ENCODE measurements around the gene EXTL1.

EXTL1 gene

DNA sequence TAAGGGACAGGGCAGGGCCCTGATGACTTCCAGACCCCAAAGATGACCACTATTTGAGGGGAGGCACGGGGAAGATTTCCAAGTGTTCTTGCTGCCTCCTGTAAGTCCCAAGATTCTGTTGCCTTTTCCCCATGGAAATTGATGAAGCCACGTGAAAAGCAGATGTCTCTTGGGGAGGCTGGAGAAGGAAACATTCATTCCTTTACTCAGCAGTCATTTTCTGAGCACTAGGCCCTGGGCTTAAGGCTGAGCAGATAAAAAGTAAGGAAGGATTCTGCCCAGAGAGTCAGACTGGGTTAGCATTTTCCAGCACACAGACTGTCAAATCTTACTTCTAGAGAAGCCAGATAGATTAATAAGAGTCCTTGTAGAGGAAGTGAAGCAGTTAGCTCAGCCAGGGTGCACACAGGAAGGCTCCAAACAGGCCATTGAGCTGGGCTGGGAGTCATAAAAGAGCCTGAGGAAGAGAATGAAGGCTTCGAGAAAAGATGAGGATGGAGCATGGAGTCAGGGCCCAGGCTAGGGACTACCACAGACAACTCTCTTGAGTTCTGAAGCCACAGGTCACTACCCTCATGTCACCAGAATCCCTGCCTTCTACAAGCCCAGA is 10.1 kb downstream of the EXTL1 start:
- Histone ChIP-seq H3K79me2 (ENCODE audit: insufficient read depth, low read length) (no peaks in the 10 kb centered on the region), H3K27me3 (ENCODE audit: low read length) (no peaks in the 10 kb centered on the region), H3K27ac (ENCODE audit: low read depth, low read length) (no peak overlapping the region), H3K9me3 (ENCODE audit: insufficient read depth, low read length) (no peaks in the 10 kb centered on the region), H3K9ac (ENCODE audit: low read length) (no peak overlapping the region), H3K4me2 (ENCODE audit: low read depth, low read length, poor library complexity, severe bottlenecking) (no peak overlapping the region), H4K20me1 (ENCODE audit: low read depth, low read length) (no peaks in the 10 kb centered on the region), H3F3A (ENCODE audit: insufficient read depth) (no peaks in the 10 kb centered on the region), H2AFZ (ENCODE audit: low read depth, low read length, severe bottlenecking) (no peak overlapping the region), H3K9me2 (replicated peaks; ENCODE audit: insufficient read depth, low read length) (no peaks in the 10 kb centered on the region), H3K4me3 (ENCODE audit: insufficient read depth, low read length, poor library complexity, severe bottlenecking) (no peak overlapping the region), H3K36me3 (ENCODE audit: low read length) (no peaks in the 10 kb centered on the region)
- TF ChIP-seq CTCF (IDR thresholded peaks at IDR 0.05; ENCODE audit: insufficient read depth, low read length, poor library complexity, severe bottlenecking) (no peak), EZH2phosphoT487 (conservative IDR thresholded peaks at IDR 0.05; ENCODE audit: low read length) (no peak)

GRCh38 chr1:26032656-26033357 is 11.2 kb downstream of the EXTL1 start:
- Histone ChIP-seq H2AFZ (ENCODE audit: low read depth, low read length, severe bottlenecking) (no peak overlapping the region), H3K9me2 (replicated peaks; ENCODE audit: insufficient read depth, low read length) (no peaks in the 10 kb centered on the region), H3K27ac (ENCODE audit: low read depth, low read length) (no peak overlapping the region), H3F3A (ENCODE audit: insufficient read depth) (no peaks in the 10 kb centered on the region), H3K4me2 (ENCODE audit: low read depth, low read length, poor library complexity, severe bottlenecking) (no peak overlapping the region), H3K36me3 (ENCODE audit: low read length) (no peaks in the 10 kb centered on the region), H3K9me3 (ENCODE audit: insufficient read depth, low read length) (no peaks in the 10 kb centered on the region), H3K79me2 (ENCODE audit: insufficient read depth, low read length) (no peaks in the 10 kb centered on the region), H3K27me3 (ENCODE audit: low read length) (no peaks in the 10 kb centered on the region), H3K9ac (ENCODE audit: low read length) (no peak overlapping the region), H3K4me3 (ENCODE audit: insufficient read depth, low read length, poor library complexity, severe bottlenecking) (no peak overlapping the region), H4K20me1 (ENCODE audit: low read depth, low read length) (no peaks in the 10 kb centered on the region)
- TF ChIP-seq CTCF (IDR thresholded peaks at IDR 0.05; ENCODE audit: insufficient read depth, low read length, poor library complexity, severe bottlenecking) (no peak), EZH2phosphoT487 (conservative IDR thresholded peaks at IDR 0.05; ENCODE audit: low read length) (no peak)

- Histone ChIP-seq H3K9ac (ENCODE audit: low read length) (peak overlapping the region; percentile 77), H3F3A (ENCODE audit: insufficient read depth) (no peaks in the 10 kb centered on the region), H2AFZ (ENCODE audit: low read depth, low read length, severe bottlenecking) (peak overlapping the region; percentile 97), H3K27me3 (ENCODE audit: low read length) (no peaks in the 10 kb centered on the region), H3K36me3 (ENCODE audit: low read length) (no peaks in the 10 kb centered on the region), H3K9me2 (replicated peaks; ENCODE audit: insufficient read depth, low read length) (no peaks in the 10 kb centered on the region), H4K20me1 (ENCODE audit: low read depth, low read length) (no peaks in the 10 kb centered on the region), H3K27ac (ENCODE audit: low read depth, low read length) (no peak overlapping the region), H3K4me2 (ENCODE audit: low read depth, low read length, poor library complexity, severe bottlenecking) (peak overlapping the region; percentile 85), H3K79me2 (ENCODE audit: insufficient read depth, low read length) (no peaks in the 10 kb centered on the region), H3K9me3 (ENCODE audit: insufficient read depth, low read length) (no peaks in the 10 kb centered on the region), H3K4me3 (ENCODE audit: insufficient read depth, low read length, poor library complexity, severe bottlenecking) (peak overlapping the region; percentile 90)
- TF ChIP-seq EZH2phosphoT487 (conservative IDR thresholded peaks at IDR 0.05; ENCODE audit: low read length) (no peak), CTCF (IDR thresholded peaks at IDR 0.05; ENCODE audit: insufficient read depth, low read length, poor library complexity, severe bottlenecking) (no peak)
Observed at GRCh38 chr1:26034504-26035202, 13.1 kb downstream of the EXTL1 start.

All from SU-DHL-6 (cell line).